ENCODE measurements around the gene IL6ST.

Gene IL6ST

GRCh38 chr5:55994998-55995914, 493 bp upstream of the IL6ST start (continued):
- TF ChIP-seq, protein P1, sequence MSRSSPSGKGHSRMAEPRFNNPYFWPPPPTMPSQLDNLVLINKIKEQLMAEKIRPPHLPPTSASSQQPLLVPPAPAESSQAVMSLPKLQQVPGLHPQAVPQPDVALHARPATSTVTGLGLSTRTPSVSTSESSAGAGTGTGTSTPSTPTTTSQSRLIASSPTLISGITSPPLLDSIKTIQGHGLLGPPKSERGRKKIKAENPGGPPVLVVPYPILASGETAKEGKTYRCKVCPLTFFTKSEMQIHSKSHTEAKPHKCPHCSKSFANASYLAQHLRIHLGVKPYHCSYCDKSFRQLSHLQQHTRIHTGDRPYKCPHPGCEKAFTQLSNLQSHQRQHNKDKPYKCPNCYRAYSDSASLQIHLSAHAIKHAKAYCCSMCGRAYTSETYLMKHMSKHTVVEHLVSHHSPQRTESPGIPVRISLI (tag by site-specific recombination; IDR thresholded peaks at IDR 0.05) = no peak
- TF ChIP-seq ZNF624 (tag by site-specific recombination; IDR thresholded peaks at IDR 0.05) (no peak), ZNF18 (tag by site-specific recombination; IDR thresholded peaks at IDR 0.05) (no peak), SP2 (tag by site-specific recombination; IDR thresholded peaks at IDR 0.05) (peak; percentile 93), ZNF473 (tag by site-specific recombination; IDR thresholded peaks at IDR 0.05) (no peak), SETDB1 (IDR thresholded peaks at IDR 0.05; ENCODE audit: insufficient read length, low read length) (no peak), ZSCAN30 (tag by site-specific recombination; IDR thresholded peaks at IDR 0.05) (peak; percentile 76; the same call in 1 of the 2 replicates), ZNF221 (tag by site-specific recombination; IDR thresholded peaks at IDR 0.05; ENCODE audit: borderline replicate concordance) (no peak), ZNF184 (tag by site-specific recombination; IDR thresholded peaks at IDR 0.05) (no peak), KLF1 (tag by site-specific recombination; IDR thresholded peaks at IDR 0.05) (no peak; the same call in 1 of the 2 replicates), ZSCAN16 (tag by site-specific recombination; IDR thresholded peaks at IDR 0.05) (no peak), ZNF677 (tag by site-specific recombination; IDR thresholded peaks at IDR 0.05) (no peak), GLIS1 (tag by site-specific recombination; IDR thresholded peaks at IDR 0.05) (peak; percentile 41), ZBTB17 (tag by site-specific recombination; IDR thresholded peaks at IDR 0.05) (no peak), ZNF112 (tag by site-specific recombination; IDR thresholded peaks at IDR 0.05) (no peak), ZFP3 (tag by site-specific recombination; IDR thresholded peaks at IDR 0.05; ENCODE audit: low read depth) (no peak), ZNF521 (tag by site-specific recombination; IDR thresholded peaks at IDR 0.05) (no peak), ZNF214 (tag by site-specific recombination; IDR thresholded peaks at IDR 0.05; ENCODE audit: borderline replicate concordance) (no peak), ZNF280C (tag by site-specific recombination; IDR thresholded peaks at IDR 0.05) (no peak), ZNF621 (tag by site-specific recombination; IDR thresholded peaks at IDR 0.05) (no peak), ZBTB6 (tag by site-specific recombination; IDR thresholded peaks at IDR 0.05) (no peak), ZNF423 (tag by site-specific recombination; IDR thresholded peaks at IDR 0.05) (peak; percentile 94), ZNF366 (tag by site-specific recombination; conservative IDR thresholded peaks at IDR 0.05) (peak; percentile 40), GFI1B (tag by site-specific recombination; IDR thresholded peaks at IDR 0.05) (no peak), ZBTB8A (tag by site-specific recombination; IDR thresholded peaks at IDR 0.05) (no peak; the same call in 1 of the 2 replicates), ZNF132 (tag by site-specific recombination; IDR thresholded peaks at IDR 0.05; ENCODE audit: borderline replicate concordance) (no peak), HOXD13 (CRISPR knock-in tag; IDR thresholded peaks at IDR 0.05; ENCODE audit: borderline replicate concordance) (no peak), ZNF223 (tag by site-specific recombination; IDR thresholded peaks at IDR 0.05) (no peak), ZNF140 (tag by site-specific recombination; IDR thresholded peaks at IDR 0.05) (peak; percentile 22; the same call in 1 of the 2 replicates), ZNF660 (tag by site-specific recombination; IDR thresholded peaks at IDR 0.05) (no peak)
- TF ChIP-seq, protein P2, sequence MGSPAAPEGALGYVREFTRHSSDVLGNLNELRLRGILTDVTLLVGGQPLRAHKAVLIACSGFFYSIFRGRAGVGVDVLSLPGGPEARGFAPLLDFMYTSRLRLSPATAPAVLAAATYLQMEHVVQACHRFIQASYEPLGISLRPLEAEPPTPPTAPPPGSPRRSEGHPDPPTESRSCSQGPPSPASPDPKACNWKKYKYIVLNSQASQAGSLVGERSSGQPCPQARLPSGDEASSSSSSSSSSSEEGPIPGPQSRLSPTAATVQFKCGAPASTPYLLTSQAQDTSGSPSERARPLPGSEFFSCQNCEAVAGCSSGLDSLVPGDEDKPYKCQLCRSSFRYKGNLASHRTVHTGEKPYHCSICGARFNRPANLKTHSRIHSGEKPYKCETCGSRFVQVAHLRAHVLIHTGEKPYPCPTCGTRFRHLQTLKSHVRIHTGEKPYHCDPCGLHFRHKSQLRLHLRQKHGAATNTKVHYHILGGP (tag by site-specific recombination; IDR thresholded peaks at IDR 0.05) = no peak
- TF ChIP-seq, protein P3, sequence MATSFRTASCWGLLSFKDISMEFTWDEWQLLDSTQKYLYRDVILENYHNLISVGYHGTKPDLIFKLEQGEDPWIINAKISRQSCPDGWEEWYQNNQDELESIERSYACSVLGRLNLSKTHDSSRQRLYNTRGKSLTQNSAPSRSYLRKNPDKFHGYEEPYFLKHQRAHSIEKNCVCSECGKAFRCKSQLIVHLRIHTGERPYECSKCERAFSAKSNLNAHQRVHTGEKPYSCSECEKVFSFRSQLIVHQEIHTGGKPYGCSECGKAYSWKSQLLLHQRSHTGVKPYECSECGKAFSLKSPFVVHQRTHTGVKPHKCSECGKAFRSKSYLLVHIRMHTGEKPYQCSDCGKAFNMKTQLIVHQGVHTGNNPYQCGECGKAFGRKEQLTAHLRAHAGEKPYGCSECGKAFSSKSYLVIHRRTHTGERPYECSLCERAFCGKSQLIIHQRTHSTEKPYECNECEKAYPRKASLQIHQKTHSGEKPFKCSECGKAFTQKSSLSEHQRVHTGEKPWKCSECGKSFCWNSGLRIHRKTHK (tag by site-specific recombination; IDR thresholded peaks at IDR 0.05) = no peak

All from HEK293 (cell line).